Measurements from ENCODE around the gene PSTPIP2. TPM values are rescaled to one million over a fixed set of nuclear protein-coding genes. Genes with fewer than 3 reads are reported as not detected.

The PSTPIP2 gene
- total RNA-seq, 6 experiments from 2014 or later: 4.0 to 15.2 (median 8.6) TPM

DNA sequence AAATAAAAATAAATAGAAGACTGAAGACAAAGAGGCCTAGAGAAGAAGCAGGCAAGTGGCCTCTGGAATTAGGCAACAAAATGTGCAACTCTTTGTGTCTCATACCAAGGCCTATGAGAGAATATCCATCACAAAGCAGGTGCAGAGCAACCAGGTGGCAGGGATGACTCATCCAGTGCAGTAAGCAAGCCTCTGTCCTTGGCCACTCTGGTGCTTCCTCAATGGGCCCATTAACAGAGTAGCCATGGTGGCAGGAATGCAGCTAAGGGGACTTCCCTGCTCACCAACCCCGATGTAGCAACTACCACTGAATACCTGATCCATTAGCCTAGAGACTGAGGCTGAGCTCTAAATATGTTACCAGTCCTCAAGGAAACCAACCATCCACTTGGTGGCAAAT is 94.0 kb downstream of the PSTPIP2 start:
- ATAC-seq (peak in 2 of 4 donors; percentile 27 to 42), DNase-seq (no peak)
- no peak for TF ChIP-seq POLR2A (IDR thresholded peaks at IDR 0.05)
- TF ChIP-seq, protein P1, sequence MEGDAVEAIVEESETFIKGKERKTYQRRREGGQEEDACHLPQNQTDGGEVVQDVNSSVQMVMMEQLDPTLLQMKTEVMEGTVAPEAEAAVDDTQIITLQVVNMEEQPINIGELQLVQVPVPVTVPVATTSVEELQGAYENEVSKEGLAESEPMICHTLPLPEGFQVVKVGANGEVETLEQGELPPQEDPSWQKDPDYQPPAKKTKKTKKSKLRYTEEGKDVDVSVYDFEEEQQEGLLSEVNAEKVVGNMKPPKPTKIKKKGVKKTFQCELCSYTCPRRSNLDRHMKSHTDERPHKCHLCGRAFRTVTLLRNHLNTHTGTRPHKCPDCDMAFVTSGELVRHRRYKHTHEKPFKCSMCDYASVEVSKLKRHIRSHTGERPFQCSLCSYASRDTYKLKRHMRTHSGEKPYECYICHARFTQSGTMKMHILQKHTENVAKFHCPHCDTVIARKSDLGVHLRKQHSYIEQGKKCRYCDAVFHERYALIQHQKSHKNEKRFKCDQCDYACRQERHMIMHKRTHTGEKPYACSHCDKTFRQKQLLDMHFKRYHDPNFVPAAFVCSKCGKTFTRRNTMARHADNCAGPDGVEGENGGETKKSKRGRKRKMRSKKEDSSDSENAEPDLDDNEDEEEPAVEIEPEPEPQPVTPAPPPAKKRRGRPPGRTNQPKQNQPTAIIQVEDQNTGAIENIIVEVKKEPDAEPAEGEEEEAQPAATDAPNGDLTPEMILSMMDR (IDR thresholded peaks at IDR 0.05): no peak
- no peak overlapping the region for H3K27ac ChIP-seq
- H3K9me3 ChIP-seq: no peaks in the 10 kb centered on the region
- intact Hi-C loops (cut with DNase I): loop anchor here in 1 of 2 donors (10.0 kb wide), 1 partner anchor 293 kb away; no protein-coding TSS in a partner anchor
- no peak overlapping the region for H3K4me3 ChIP-seq
- no CpG with 5 or more reads among the region's 1 CpG for WGBS (ENCODE audit: insufficient coverage, low coverage, low lambda C conversion rate, missing lambda C conversion rate)
- H3K4me1 ChIP-seq: peaks cover 0 to 3% (median 0%) of the 10 kb centered on the region in 4 donors
- no peaks in the 10 kb centered on the region for H3K27me3 ChIP-seq
- H3K36me3 ChIP-seq: no peaks in the 10 kb centered on the region

DNA sequence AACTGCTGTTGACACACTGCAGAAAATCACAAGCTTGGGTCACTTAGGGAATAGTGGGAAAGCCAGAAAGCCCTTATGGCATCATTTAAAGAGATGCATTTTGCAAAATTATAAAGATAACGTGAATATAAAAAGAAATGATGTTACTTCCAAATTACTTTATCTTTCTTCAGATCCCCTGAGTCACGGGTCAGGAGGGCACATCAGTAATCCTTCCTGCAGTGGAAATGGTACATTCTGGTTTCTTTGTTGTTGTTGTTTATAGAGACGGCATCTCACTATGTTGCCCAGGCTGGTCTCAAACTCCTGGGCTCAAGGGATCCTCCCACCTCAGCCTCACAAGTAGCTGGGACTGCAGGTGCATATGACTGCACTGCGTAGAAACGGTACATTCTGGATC is 95.1 kb downstream of the PSTPIP2 start:
- WGBS (ENCODE audit: insufficient coverage, low coverage, low lambda C conversion rate, missing lambda C conversion rate): 89% methylated on average over 5 of the region's 5 CpGs
- DNase-seq (no peak), ATAC-seq (no peak)
- TF ChIP-seq, protein P1 (IDR thresholded peaks at IDR 0.05): no peak
- no peak for TF ChIP-seq POLR2A (IDR thresholded peaks at IDR 0.05)
- H3K9me3 ChIP-seq: no peaks in the 10 kb centered on the region
- H3K4me1 ChIP-seq: peaks cover 0 to 3% (median 0%) of the 10 kb centered on the region in 4 donors
- no peak overlapping the region for H3K4me3 ChIP-seq
- H3K27me3 ChIP-seq: no peaks in the 10 kb centered on the region
- no peaks in the 10 kb centered on the region for H3K36me3 ChIP-seq
- no peak overlapping the region for H3K27ac ChIP-seq
- intact Hi-C loops (cut with DNase I): loop anchor here in 1 of 2 donors (10.0 kb wide), 1 partner anchor 292 kb away; no protein-coding TSS in a partner anchor

DNA sequence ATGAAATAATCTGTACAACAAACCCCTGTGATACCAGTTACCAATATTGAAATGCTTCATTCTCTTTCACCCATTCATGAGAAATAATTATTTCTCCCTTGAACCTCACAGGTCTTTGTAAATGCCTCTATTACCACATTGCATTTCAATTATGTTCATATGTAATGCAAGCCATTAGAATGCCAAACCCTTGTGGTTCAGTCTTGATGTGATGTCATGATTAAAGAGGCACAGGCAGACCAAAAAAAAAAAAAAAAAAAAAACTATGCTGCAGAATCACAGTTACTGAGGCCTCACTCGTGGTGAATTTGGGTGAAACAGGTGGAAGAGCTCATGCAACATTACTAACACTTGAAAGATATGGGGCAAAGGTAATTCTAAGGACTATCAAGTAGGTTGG is 95.5 kb downstream of the PSTPIP2 start:
- intact Hi-C loops (cut with DNase I): loop anchor here in 1 of 2 donors (10.0 kb wide), 1 partner anchor 292 kb away; no protein-coding TSS in a partner anchor
- Histone ChIP-seq H3K4me1 (peaks cover 0 to 3% (median 0%) of the 10 kb centered on the region in 4 donors), H3K36me3 (no peaks in the 10 kb centered on the region), H3K27ac (no peak overlapping the region), H3K4me3 (no peak overlapping the region), H3K27me3 (no peaks in the 10 kb centered on the region), H3K9me3 (no peaks in the 10 kb centered on the region)
- TF ChIP-seq, protein P1 (IDR thresholded peaks at IDR 0.05): no peak
- no peak for TF ChIP-seq POLR2A (IDR thresholded peaks at IDR 0.05)
- WGBS (ENCODE audit: insufficient coverage, low coverage, low lambda C conversion rate, missing lambda C conversion rate): 27% methylated on average over 1 of the region's 1 CpG
- no peak for DNase-seq
- no peak for ATAC-seq

DNA sequence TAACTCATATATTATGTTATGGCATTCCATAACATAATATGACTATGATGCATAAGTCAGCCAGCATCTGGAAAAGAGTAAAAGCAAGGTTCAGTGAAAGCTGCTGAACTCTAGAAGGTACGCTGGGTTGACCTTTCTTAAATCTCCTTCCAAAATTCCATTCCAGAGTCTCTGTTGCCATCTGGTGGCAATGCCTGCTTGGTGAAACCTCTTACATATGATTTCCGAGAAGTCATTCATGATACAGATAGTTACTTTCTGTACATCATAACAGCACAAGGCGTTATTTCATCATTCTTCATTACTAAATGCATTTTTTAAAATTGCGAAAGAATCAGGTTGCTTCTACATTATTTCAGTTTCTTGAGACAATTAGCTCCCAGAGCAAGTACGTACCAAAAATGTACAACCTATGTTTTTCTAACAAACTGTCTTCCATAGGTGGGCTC is 97.9 kb downstream of the PSTPIP2 start:
- no peak for TF ChIP-seq POLR2A (IDR thresholded peaks at IDR 0.05)
- TF ChIP-seq, protein P1 (IDR thresholded peaks at IDR 0.05): peak; percentile 79 to 86 (median 82)
- peak; percentile 88 to 97 (median 96) for ATAC-seq
- Histone ChIP-seq H3K27ac (no peak overlapping the region), H3K36me3 (no peaks in the 10 kb centered on the region), H3K4me1 (peaks cover 0 to 3% (median 0%) of the 10 kb centered on the region in 4 donors), H3K4me3 (no peak overlapping the region), H3K27me3 (no peaks in the 10 kb centered on the region), H3K9me3 (no peaks in the 10 kb centered on the region)
- WGBS (ENCODE audit: insufficient coverage, low coverage, low lambda C conversion rate, missing lambda C conversion rate): 7% methylated on average over 5 of the region's 5 CpGs
- peak in 2 of 3 donors; percentile 29 to 58 for DNase-seq
- intact Hi-C loops (cut with DNase I): loop anchor here in 1 of 2 donors (10.0 kb wide), 1 partner anchor 289 kb away; no protein-coding TSS in a partner anchor

All from right lobe of liver (tissue), 6 donors.